HG03039 (cell line): Measurements from ENCODE around the gene HIVEP2.

ENCODE experiments used
- ATAC-seq: cut with Tn5 transposase; IDR thresholded peaks from one replicate; pipeline ENCODE4 v1.9.1; 2021; ENCODE audit warnings: mild to moderate bottlenecking, moderate library complexity; ENCODE audit not compliant: unreplicated experiment

The HIVEP2 gene

GRCh38 chr6:142714951-142715785, 229.8 kb downstream of the HIVEP2 start:
- ATAC-seq, result no peak

GRCh38 chr6:142713959-142714358, 231.0 kb downstream of the HIVEP2 start:
- ATAC-seq, result no peak

GRCh38 chr6:142712231-142712630, 232.7 kb downstream of the HIVEP2 start:
- no peak for ATAC-seq

DNA sequence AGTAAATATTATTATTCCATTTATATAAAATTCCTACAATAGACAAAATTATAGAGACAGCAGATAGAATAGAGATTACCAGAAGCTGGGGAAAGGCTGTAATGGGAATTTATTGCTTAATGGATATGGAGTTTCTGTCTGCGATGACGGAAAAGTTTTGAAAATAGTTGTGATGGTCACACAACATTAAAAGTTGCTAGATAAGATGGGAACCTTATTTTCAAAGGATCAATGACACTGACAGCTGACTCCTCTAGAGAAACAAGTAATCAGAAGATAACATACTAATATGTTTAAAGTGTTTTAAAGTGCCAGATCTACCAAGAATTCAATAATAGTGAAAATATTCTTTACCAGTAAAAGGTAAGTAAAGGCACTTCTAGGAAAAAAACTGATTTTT, 236.3 kb downstream of the HIVEP2 start:
- no peak for ATAC-seq

GRCh38 chr6:142707255-142707654, 237.7 kb downstream of the HIVEP2 start:
- ATAC-seq, result no peak

GRCh38 chr6:142706210-142706609, 238.8 kb downstream of the HIVEP2 start:
- ATAC-seq, result no peak

DNA sequence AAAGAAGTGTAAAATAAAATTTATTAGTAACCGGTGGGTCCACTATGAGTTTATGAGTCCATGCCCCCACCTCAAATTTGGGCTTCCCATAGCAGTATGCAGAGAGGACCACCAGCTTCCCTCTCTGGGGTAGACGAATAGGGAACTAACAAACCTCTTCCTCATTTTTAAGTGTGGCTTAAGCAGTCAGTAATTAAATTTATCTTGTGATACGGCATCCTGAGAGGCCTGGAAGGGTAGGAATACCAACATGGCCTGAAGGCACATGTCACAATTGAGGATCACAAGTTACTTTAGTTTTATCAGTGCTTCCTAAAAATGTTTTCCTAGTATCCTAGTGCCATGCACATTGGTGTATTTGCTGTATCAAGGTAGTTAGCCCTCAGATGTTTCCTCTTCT, 239.9 kb downstream of the HIVEP2 start:
- no peak for ATAC-seq

- no peak for ATAC-seq
Measured at GRCh38 chr6:142702501-142703460, 242.2 kb downstream of the HIVEP2 start.
